ENCODE data around the gene CXXC1.

DNA sequence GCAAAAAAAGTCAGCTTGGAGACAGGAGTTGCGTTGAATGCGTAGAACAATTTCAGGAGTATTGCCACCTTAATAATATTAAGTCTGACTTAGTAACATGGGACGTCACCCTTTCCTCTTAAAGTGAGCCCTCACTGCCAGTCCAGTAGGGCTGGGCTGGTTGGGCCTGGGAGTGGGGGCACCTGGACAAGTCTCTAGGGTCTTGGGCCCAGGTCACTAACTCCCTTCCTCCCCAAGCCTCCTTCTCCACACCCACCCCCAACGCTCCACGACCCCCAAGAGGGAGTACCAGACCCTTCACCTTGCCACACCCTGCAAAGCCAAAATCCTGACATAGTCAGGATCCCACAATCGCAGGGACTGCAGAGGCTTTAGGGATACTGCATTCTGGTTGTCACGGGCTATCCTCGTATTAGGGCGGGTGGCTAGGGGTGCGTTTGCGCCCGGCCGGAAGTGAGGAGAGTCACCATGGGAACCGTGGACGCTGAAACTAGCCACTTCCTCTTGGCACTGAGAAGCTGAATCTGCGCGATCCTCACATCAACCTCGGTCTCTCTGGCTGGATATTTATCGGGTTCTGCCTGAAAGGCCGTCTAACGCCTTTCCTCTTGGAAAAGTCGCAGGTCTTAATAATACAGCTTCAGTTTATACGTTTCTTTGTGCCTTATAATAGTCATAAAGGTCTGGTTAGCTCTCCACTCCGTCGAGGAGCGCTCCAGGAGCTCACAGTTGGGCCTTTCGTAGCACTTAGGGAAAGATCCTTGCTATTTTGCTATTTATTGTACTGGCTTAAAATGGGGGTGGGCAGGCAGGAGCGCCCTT is 10.3 kb upstream of the CXXC1 start:
- TF ChIP-seq POLR2A (IDR thresholded peaks at IDR 0.05), result no peak
- TF ChIP-seq, protein P1, sequence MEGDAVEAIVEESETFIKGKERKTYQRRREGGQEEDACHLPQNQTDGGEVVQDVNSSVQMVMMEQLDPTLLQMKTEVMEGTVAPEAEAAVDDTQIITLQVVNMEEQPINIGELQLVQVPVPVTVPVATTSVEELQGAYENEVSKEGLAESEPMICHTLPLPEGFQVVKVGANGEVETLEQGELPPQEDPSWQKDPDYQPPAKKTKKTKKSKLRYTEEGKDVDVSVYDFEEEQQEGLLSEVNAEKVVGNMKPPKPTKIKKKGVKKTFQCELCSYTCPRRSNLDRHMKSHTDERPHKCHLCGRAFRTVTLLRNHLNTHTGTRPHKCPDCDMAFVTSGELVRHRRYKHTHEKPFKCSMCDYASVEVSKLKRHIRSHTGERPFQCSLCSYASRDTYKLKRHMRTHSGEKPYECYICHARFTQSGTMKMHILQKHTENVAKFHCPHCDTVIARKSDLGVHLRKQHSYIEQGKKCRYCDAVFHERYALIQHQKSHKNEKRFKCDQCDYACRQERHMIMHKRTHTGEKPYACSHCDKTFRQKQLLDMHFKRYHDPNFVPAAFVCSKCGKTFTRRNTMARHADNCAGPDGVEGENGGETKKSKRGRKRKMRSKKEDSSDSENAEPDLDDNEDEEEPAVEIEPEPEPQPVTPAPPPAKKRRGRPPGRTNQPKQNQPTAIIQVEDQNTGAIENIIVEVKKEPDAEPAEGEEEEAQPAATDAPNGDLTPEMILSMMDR (IDR thresholded peaks at IDR 0.05), result no peak

Measured in vagina (tissue), 2 donors.